Stimulated activated naive CD4-positive, alpha-beta T cell treated with Interleukin-2 at 50 U/mL for 16 hours (primary cell): ENCODE results near the gene PLXNA4.

ENCODE experiments used
- DNase-seq: peaks from one replicate; lab custom pipeline; 2025; lab: John Stamatoyannopoulos, UW

Gene PLXNA4

GRCh38 chr7:132472463-132473120, 103.7 kb downstream of the PLXNA4 start:
- no peak for DNase-seq

- DNase-seq, result no peak
Observed at GRCh38 chr7:132471515-132471914, 104.8 kb downstream of the PLXNA4 start.

- DNase-seq, result no peak
Observed at GRCh38 chr7:132469681-132470080, 106.6 kb downstream of the PLXNA4 start.

- DNase-seq, result no peak
Observed at GRCh38 chr7:132469264-132469663, 107.0 kb downstream of the PLXNA4 start.

- no peak for DNase-seq
Observed at GRCh38 chr7:132466367-132466766, 109.9 kb downstream of the PLXNA4 start.

- DNase-seq, result no peak
Observed at GRCh38 chr7:132465516-132465915, 110.8 kb downstream of the PLXNA4 start.

GRCh38 chr7:132464740-132465139, 111.5 kb downstream of the PLXNA4 start:
- DNase-seq, result no peak

- no peak for DNase-seq
Observed at GRCh38 chr7:132463922-132464321, 112.3 kb downstream of the PLXNA4 start.

- no peak for DNase-seq
Observed at GRCh38 chr7:132462478-132462877, 113.8 kb downstream of the PLXNA4 start.

- no peak for DNase-seq
Observed at GRCh38 chr7:132461032-132461592, 115.2 kb downstream of the PLXNA4 start.

- no peak for DNase-seq
Observed at GRCh38 chr7:132458729-132459128, 117.5 kb downstream of the PLXNA4 start.

- no peak for DNase-seq
Observed at GRCh38 chr7:132457658-132458057, 118.6 kb downstream of the PLXNA4 start.

GRCh38 chr7:132456418-132456817, 119.9 kb downstream of the PLXNA4 start:
- DNase-seq, result no peak

- no peak for DNase-seq
Observed at GRCh38 chr7:132455378-132455777, 120.9 kb downstream of the PLXNA4 start.

- DNase-seq, result no peak
Observed at GRCh38 chr7:132453826-132454225, 122.4 kb downstream of the PLXNA4 start.

- DNase-seq, result no peak
Observed at GRCh38 chr7:132451161-132451560, 125.1 kb downstream of the PLXNA4 start.

GRCh38 chr7:132450696-132451095, 125.6 kb downstream of the PLXNA4 start:
- no peak for DNase-seq

- peak; percentile 26 for DNase-seq
Observed at GRCh38 chr7:132450188-132450587, 126.1 kb downstream of the PLXNA4 start.

- no peak for DNase-seq
Observed at GRCh38 chr7:132446666-132447278, 129.5 kb downstream of the PLXNA4 start.

- no peak for DNase-seq
Observed at GRCh38 chr7:132446260-132446659, 130.0 kb downstream of the PLXNA4 start.

GRCh38 chr7:132443761-132444520, 132.3 kb downstream of the PLXNA4 start:
- DNase-seq, result no peak

- no peak for DNase-seq
Observed at GRCh38 chr7:132441935-132442334, 134.3 kb downstream of the PLXNA4 start.

- no peak for DNase-seq
Observed at GRCh38 chr7:132440151-132440550, 136.1 kb downstream of the PLXNA4 start.
